Activated CD4-positive, alpha-beta T cell treated with anti-CD3 and anti-CD28 coated beads, Interleukin-2, Interleukin-6, amounts not matched to agents 100 ng/mL and 50 ng/mL, durations not matched to agents 16 hours and 8 hours (primary cell): ENCODE measurements around the gene ISLR.
"Not testable (repeated sequence)": the region's sequence is repeated elsewhere in the genome, so short reads cannot be mapped to it uniquely, and the experiment has no call there.

Source experiments
- DNase-seq: peaks from one replicate; pipeline ENCODE4 v3.0.0-alpha.2; 2020

ISLR gene

GRCh38 chr15:74138642-74139041, 34.9 kb upstream of the ISLR start:
- no peak for DNase-seq

- no peak for DNase-seq
Measured at GRCh38 chr15:74141591-74141990, 31.9 kb upstream of the ISLR start.

- no peak for DNase-seq
Measured at GRCh38 chr15:74144153-74144775, 29.2 kb upstream of the ISLR start.

DNA sequence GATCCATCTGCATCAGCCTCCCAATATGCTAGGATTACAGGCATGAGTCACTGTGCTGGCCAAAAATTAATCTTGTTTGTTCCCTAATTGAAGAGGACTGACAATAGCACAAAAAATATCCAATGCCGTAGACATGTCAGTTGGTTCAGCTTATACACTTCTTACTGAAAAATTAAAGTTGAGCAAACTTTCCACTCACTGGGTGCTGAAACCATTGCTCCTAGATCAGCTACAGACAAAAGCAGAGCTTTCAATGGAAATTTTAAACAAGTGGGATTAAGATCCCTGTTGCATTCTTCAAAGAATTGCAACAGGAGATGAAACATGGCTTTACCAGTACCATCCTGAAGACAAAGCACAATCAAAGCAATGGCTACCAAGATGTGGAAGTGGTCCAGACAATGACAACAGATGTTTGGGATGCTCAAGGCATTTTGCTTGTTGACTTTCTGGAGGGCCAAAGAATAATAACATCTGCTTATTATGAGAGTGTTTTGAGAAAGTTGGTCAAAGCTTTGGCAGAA, 27.2 kb upstream of the ISLR start:
- no peak for DNase-seq

- no peak for DNase-seq
Measured at GRCh38 chr15:74147051-74147450, 26.5 kb upstream of the ISLR start.

GRCh38 chr15:74155766-74156417, 17.6 kb upstream of the ISLR start:
- DNase-seq: no peak

DNA sequence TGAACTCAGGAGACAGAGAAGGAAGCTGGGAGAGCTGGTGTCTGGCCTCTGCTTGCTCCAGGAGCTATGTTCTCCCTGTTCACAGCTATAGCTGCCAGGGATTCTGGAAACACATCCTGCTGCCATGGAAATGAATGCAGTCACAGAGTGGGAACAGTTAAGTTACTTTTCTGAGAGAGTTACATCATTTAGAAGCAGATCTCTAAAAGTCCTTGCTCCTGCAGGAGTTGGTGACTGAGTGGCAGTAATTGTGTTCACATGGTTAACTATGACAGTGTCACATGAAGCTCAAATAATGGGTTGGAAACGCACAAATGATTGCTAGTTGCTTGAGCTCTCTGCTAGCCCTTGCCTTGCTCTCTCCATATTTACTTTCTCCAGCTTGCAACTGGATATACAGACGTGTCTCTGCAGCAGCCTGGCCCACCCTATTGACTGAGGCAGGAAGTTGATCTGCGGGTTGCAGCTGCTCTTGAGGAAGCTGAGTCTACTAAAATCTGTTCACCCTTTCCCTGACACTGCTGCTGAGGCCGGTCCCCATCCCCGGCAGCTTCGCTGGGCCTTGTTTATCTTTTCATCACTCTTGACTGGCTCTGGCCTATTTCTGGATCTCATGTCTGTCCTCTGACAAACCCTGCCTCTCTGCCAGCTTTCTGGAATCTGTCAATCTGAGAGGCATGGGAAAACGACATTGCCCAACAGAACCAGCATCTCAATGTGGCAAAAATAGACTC, 16.7 kb upstream of the ISLR start:
- no peak for DNase-seq

DNA sequence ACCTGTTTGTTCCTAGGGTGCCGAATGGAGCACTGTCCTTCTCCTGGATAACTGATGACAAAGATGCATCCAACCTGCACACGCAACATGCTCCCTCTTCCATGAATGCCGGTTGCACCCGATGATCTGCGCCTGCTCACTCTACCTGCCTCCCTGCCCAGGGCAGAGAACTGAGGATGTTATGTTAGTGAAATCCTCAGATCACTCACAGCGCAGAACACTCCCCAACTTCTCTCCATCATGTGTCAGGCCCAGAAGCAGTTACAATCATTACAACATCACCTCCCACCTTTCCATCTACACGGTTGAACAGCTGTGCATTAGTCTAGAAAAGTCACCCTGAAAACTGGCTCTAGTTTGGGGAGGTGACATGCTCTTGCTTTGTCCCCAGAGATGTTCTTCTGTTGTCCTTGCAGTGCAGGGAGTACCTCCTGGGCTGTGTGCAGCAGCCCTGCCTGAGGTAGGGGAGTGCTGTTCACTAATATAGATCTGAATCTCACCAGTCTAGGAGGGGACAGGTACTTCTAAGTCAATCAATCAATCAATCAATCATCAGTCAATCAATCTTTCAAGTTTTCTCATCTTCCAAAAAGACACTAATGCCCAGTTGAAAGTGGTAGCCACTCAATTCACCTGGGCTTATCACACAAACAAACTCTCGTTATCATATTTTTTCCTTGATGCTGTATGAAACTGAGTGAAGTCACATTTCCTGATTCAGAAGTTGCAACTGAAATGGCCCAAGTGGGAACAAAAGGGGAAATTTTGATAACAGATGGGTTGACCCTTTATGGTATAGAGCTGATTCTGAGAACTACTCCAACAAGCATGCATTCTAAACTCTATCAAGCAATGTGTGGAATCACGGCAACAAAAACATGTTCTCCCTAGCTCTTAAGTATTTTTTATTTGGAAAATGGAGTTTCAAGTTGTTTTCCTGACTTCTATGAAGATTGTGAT, 15.4 kb upstream of the ISLR start:
- no peak for DNase-seq

- peak; percentile 69 for DNase-seq
Measured at GRCh38 chr15:74158855-74159650, 14.5 kb upstream of the ISLR start.

DNA sequence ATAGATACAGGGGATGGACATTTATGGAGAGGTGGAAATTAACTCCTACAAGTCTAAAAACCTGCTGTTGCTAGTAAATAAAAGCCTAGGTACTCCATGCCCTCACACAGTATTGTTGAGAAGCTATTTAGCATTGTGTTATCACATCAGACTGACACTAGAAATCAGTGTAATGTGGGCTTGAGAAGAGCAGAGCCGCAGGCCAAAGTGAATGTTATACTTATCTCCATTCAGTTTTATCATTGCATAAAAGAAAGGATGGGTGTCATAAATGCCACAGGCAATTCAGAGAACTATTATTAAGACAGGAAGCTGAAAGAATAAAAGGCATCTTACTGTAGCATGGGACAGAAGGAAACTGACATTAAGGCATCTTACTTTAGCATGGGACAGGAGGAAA, 13.7 kb upstream of the ISLR start:
- DNase-seq: no peak

DNA sequence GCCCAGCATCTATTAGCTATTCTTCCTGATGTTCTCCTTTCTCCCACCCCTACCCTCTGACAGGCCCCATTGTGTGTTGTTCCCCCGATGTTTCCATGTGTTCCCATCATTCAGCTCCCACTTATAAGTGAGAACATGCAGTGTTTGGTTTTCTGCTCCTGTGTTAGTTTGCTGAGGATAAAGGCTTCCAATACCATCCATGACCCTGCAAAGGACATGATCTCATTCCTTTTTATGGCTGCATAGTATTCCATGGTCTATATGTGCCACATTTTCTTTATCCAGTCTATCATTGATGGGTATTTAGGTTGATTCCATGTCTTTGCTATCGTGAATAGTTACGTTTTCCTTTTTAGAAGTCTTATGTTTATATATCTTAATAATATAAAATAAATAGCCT, 13.1 kb upstream of the ISLR start:
- DNase-seq: not testable (repeated sequence)

- DNase-seq: not testable (repeated sequence)
Measured at GRCh38 chr15:74162195-74162536, 11.3 kb upstream of the ISLR start.

- no peak for DNase-seq
Measured at GRCh38 chr15:74165461-74165860, 8.0 kb upstream of the ISLR start.

DNA sequence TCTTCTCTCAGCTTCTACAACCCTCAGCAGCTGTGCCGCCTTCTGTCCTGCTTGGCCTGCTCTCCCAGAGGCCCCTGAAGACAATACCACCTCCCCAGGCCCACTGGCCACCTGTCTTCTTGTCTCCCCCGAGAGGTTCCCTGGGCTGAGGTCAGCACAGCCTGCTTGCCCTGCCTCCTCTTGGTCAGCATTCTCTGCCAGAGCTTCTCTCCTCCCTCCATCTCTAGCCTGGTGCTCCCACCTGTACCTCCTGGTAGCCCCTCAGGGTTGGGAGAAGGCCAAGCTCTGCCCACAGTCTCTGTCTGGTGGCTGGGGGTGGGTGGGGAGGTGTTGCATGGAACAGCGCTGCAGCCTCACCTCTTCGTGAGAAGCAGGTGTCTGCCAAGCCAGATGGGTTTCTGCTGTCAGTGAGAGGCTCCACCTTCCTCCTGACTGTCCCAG, 5.6 kb upstream of the ISLR start:
- no peak for DNase-seq

- no peak for DNase-seq
Measured at GRCh38 chr15:74168711-74169126, 4.8 kb upstream of the ISLR start.

DNA sequence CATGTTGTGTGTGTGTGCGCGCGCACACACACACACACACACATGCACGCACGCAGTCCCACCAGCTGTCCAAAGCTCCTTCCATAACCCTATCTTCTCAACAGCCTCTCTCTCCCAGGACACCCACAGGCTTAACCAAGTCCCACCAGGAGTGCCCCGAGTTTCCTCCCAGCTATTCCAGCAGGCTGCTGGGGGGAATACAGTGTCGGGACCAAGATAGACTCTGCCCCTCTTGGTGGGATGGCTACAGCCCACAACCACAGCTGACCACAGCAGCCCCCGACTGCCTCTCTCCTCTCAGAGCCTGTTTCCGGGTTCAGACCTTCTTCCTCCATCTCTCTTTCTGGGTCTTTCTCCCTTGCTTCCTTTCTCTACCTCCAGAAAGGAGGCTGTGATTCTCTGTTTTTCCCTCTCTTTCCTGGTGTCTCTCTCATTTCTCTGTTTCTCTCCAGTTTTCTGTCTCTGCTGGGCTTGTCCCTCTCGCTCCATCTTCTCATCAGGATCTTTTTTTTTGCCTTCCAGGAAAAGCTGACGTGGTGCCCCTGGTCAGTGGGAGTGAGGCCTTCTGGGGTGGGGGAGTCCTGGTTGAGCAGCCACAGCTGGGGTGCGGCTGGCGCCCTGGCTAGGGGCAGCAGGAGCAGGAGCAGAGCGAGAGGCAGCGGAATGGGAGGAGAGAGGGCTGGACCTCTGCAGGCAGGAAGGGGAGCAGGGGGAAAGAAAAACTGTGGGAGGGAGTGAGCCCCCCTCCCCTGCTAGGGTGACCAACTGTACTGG, 3.3 kb upstream of the ISLR start:
- no peak for DNase-seq

DNA sequence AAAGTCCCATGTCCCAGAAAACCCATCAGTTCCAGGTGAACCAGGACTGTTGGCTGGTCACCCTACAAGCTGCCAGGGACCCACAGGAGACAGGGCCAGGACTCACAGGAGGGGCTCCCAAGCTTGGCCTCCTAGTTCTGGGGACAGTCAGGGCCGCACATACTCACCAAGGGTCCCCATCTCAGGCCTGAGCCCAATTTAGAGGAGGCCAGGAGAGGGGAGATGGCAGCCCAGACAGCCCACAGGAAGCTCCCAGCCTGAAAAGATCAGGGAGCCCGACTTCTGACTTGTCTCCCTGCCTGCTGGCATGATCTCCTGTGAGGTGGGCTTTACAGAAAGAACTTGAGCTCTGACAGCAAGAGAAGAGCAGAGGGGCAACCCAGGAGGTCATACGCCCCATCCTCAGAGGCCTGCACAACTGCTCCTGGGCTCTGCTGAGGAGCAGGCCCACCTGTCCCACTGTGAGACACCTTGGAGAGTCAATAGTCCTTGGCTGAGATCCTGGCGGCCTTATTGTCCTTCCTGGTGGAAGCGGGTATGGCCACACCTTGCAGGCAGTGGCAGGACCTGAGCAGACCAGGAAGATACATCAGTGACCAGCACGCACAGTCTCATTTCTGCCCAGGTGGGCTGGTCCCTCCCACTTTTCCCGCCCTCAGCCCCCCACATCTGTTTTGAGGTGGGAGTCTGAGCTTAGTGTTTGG, 2.5 kb upstream of the ISLR start:
- no peak for DNase-seq

DNA sequence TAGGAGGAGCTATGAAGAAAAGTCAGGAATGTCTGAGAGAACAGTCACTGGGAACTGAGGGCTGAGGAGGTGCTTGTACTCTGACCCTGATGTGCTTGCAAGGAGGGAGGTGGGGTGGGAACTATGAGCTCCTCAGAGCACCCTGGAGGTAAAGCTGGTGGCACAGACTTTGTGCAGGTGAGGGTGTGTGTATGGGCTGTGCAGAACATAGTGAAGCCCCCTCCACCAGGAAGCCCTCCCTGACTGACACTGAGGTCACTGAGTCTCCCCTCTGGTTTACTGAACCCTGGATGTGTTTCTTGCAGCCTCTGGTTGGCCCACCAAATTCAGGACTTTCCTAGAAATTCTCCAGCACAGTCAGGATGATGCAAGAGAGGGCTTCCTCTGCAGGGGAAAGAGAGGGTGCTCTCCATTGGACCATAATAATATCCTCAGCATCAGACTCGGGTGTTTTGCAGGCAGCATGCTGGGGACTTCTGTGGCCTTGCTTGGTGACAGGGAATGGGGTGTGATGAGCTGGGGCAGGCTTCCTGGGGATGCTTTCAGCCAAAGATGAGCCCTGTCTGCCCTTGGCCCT, 1.5 kb upstream of the ISLR start:
- DNase-seq: no peak

GRCh38 chr15:74172701-74173379, 670 bp upstream of the ISLR start:
- DNase-seq: no peak
